T-helper 17 cell (primary cell): ENCODE data around the gene LMO3. TPM values are rescaled to one million over a fixed set of nuclear protein-coding genes. Genes with fewer than 3 reads are reported as not detected.

Experiments
- ATAC-seq: fragments of 150-1000 bp; cut with Tn5 transposase; 2 replicates; pipeline ENCODE4 v1.10.0; 2021; ENCODE audit warnings: mild to moderate bottlenecking, moderate library complexity
- DNase-seq, 3 donors: peaks; one replicate each; pipeline versions ENCODE4 v3.0.0 to v3.0.0-alpha.2; 2020 to 2021
- H3K9me3 ChIP-seq: one replicate; pipeline ENCODE4 v1.7.0; 2013; ENCODE audit warnings: low read length, mild to moderate bottlenecking; ENCODE audit not compliant: control insufficient read depth, poor library complexity, severe bottlenecking
- H3K27ac Mint-ChIP-seq: one replicate; pipeline ENCODE4 v1.8.0; 2022; ENCODE audit warnings: mild to moderate bottlenecking, moderate library complexity, mixed read lengths
- H3K27me3 Mint-ChIP-seq: one replicate; pipeline ENCODE4 v1.8.0; 2022; ENCODE audit warnings: mixed read lengths
- H3K36me3 Mint-ChIP-seq: one replicate; pipeline ENCODE4 v1.8.0; 2022; ENCODE audit warnings: low read depth, mixed read lengths
- H3K4me1 Mint-ChIP-seq: one replicate; pipeline ENCODE4 v1.8.0; 2022; ENCODE audit warnings: mild to moderate bottlenecking, mixed read lengths
- H3K4me3 Mint-ChIP-seq: one replicate; pipeline ENCODE4 v1.8.0; 2022; ENCODE audit warnings: mild to moderate bottlenecking, moderate library complexity, mixed read lengths
- total RNA-seq, 4 donors: library from RNA in 2 of 4; stranded (reverse) in 2 of 4; gene quantifications; one replicate each; pipeline ENCODE4 v1.2.3 and lab custom pipeline; 2022 to 2026

LMO3 gene
- total RNA-seq (not detected), total RNA-seq (lab: John Stamatoyannopoulos, UW) (0 to 0.12 reads per million in 2 donors)

DNA sequence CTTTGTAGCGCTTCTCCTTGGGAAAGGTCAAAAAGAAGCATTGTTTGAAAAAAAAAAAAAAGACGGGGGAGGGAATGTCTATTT lies at the start of gene LMO3:
LMO3 (minus strand) TSS at position 46 of the 84 bp plus-strand sequence. CDS start 5,302 bp downstream, outside the sequence.
- Mint-ChIP-seq H3K4me3 (no peak within 1 kb of the TSS), H3K27ac (no peak within 1 kb of the TSS), H3K27me3 (peaks cover 12% of the 10 kb centered on the region), H3K4me1 (no peaks in the 10 kb centered on the region), H3K36me3 (no peaks in the 10 kb centered on the region)
- no peak for DNase-seq
- no peaks in the 10 kb centered on the region for H3K9me3 ChIP-seq
- ATAC-seq: no peak

DNA sequence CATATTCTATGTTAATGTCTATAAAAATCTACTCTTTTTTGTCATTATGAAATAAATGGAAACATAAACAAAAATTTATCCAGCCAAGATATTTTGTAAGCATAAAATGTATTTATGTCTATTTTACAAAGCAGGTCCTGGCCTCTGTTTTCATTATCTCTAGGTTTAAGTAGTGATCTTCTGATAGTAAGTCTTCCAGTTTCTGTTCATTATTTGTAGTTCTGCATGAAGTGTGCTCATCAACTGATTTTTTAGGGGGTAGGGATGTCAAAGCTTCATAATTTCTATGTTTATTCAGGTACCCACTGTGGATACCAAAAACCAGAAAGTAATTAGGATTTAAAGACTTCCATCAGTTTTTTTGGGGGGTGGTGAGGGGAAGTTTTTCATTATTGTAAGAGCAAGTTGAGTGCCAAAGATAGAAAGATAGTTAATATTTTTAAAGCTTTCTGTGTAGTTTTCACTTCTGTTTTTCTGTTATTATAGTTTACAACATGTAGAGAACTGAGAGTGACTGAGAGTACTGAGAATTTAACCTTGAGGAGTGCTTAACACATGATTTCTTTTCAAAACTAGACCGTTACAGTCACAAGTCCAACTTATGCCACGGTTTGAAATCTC lies 30.6 kb upstream of the LMO3 start:
- ATAC-seq: no peak
- no peaks in the 10 kb centered on the region for H3K9me3 ChIP-seq
- DNase-seq: no peak
- no peaks in the 10 kb centered on the region for H3K36me3 Mint-ChIP-seq
- no peaks in the 10 kb centered on the region for H3K4me1 Mint-ChIP-seq
- H3K27ac Mint-ChIP-seq: no peak overlapping the region
- no peaks in the 10 kb centered on the region for H3K27me3 Mint-ChIP-seq
- no peak overlapping the region for H3K4me3 Mint-ChIP-seq

- H3K4me3 Mint-ChIP-seq: no peak overlapping the region
- DNase-seq (no peak), ATAC-seq (no peak)
- no peaks in the 10 kb centered on the region for H3K36me3 Mint-ChIP-seq
- no peak overlapping the region for H3K27ac Mint-ChIP-seq
- H3K4me1 Mint-ChIP-seq: no peaks in the 10 kb centered on the region
- H3K9me3 ChIP-seq: no peaks in the 10 kb centered on the region
- H3K27me3 Mint-ChIP-seq: no peaks in the 10 kb centered on the region
Observed at GRCh38 chr12:16634786-16635185, 28.8 kb upstream of the LMO3 start.

DNA sequence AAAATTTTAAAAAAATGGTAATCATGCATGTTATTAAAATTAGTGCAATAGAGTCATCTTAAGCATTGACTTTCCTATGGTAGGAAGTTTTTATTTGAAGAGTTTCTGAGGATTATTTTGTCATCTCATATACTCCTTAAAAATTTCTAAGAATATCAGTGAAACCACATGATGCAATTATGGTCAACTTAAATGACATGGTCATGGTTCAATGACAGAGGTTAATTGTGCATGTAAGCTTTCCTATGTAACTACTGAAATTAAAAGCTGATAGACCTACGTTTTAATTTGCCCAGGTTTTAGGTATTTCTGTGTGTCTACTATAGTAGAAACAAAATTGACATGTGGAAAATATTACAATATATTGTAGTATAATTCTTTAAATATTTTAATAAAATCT lies 21.0 kb upstream of the LMO3 start:
- H3K27ac Mint-ChIP-seq: no peak overlapping the region
- no peaks in the 10 kb centered on the region for H3K27me3 Mint-ChIP-seq
- H3K4me1 Mint-ChIP-seq: no peaks in the 10 kb centered on the region
- H3K9me3 ChIP-seq: no peaks in the 10 kb centered on the region
- no peaks in the 10 kb centered on the region for H3K36me3 Mint-ChIP-seq
- DNase-seq (no peak), ATAC-seq (no peak)
- H3K4me3 Mint-ChIP-seq: no peak overlapping the region

DNA sequence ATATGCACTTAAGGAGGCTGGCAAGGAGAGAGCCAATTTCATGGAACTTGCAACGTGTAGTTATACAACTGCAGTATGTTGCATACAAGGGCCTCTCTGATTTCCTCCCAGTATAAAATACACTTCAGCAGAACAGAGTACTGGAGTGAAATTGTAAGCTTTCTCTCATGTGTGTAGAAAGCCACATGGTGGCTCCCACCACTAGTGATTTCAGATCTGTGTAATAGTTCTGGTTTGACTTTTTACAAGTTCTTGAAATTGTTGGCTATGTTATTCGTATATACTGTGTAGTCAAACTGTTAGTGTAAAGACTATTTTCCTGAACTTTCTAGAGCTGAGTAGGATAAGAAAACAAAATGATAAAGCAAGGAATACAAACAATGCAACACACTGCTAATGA lies 16.4 kb upstream of the LMO3 start:
- Mint-ChIP-seq H3K36me3 (no peaks in the 10 kb centered on the region), H3K27ac (no peak overlapping the region), H3K27me3 (no peaks in the 10 kb centered on the region), H3K4me3 (no peak overlapping the region), H3K4me1 (no peaks in the 10 kb centered on the region)
- ATAC-seq (no peak), DNase-seq (no peak)
- no peaks in the 10 kb centered on the region for H3K9me3 ChIP-seq

GRCh38 chr12:16619537-16619936 lies 13.6 kb upstream of the LMO3 start:
- no peaks in the 10 kb centered on the region for H3K9me3 ChIP-seq
- Mint-ChIP-seq H3K27me3 (no peaks in the 10 kb centered on the region), H3K4me1 (no peaks in the 10 kb centered on the region), H3K27ac (no peak overlapping the region), H3K36me3 (no peaks in the 10 kb centered on the region), H3K4me3 (no peak overlapping the region)
- no peak for DNase-seq
- no peak for ATAC-seq

GRCh38 chr12:16618256-16618655 lies 12.3 kb upstream of the LMO3 start:
- Mint-ChIP-seq H3K27ac (no peak overlapping the region), H3K4me1 (no peaks in the 10 kb centered on the region), H3K27me3 (no peaks in the 10 kb centered on the region), H3K4me3 (no peak overlapping the region), H3K36me3 (no peaks in the 10 kb centered on the region)
- ATAC-seq (no peak), DNase-seq (no peak)
- no peaks in the 10 kb centered on the region for H3K9me3 ChIP-seq

DNA sequence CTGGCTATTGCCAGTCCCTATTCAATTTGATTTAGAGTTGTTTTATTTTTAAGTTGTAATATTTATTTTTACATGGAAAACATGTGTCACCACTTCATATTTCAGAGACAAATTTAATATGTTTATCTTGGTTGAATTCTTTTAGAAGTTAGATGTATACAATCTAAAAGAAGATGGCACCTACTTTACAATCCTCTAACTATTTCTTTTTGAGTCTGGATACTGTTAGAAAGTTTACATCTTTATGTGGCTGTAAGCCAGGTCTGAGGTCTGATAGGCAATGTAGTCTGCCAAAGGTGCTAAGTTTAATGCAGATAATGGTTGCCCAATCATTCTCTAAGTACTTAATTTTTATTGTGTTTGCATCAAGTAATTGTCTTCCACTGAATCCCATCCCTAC lies 7.2 kb upstream of the LMO3 start:
- DNase-seq: no peak
- no peak for ATAC-seq
- Mint-ChIP-seq H3K27ac (no peak overlapping the region), H3K36me3 (no peaks in the 10 kb centered on the region), H3K4me3 (no peak overlapping the region), H3K4me1 (no peaks in the 10 kb centered on the region), H3K27me3 (no peaks in the 10 kb centered on the region)
- H3K9me3 ChIP-seq: no peaks in the 10 kb centered on the region

DNA sequence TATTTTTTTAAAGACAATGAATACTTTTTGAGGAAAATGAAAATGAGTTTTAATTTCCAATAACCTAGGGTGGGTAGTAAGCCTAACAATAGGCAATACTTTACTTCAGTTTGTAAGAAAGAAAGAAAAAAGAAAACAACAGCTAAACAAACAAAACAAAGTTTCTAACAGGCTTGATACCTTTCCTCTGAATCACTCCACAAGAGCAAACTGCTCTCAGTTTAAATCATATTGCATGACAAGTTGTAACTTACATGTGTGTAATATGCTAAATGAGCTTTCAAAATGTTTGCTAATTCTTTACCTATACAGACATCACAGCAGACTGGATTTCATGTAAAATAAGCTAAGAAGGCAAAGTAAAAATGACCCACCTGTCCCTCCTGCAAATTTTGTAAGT lies 6.7 kb upstream of the LMO3 start:
- H3K4me3 Mint-ChIP-seq: no peak overlapping the region
- no peaks in the 10 kb centered on the region for H3K9me3 ChIP-seq
- no peak for ATAC-seq
- DNase-seq: no peak
- H3K27me3 Mint-ChIP-seq: no peaks in the 10 kb centered on the region
- no peak overlapping the region for H3K27ac Mint-ChIP-seq
- no peaks in the 10 kb centered on the region for H3K36me3 Mint-ChIP-seq
- no peaks in the 10 kb centered on the region for H3K4me1 Mint-ChIP-seq

- Mint-ChIP-seq H3K27ac (no peak overlapping the region), H3K4me3 (no peak overlapping the region), H3K36me3 (no peaks in the 10 kb centered on the region)
Observed at GRCh38 chr12:16611146-16611545, 5.2 kb upstream of the LMO3 start.

GRCh38 chr12:16610743-16611142 lies 4.8 kb upstream of the LMO3 start:
- H3K4me1 Mint-ChIP-seq: no peaks in the 10 kb centered on the region
- peaks cover 3% of the 10 kb centered on the region for H3K27me3 Mint-ChIP-seq
- no peak overlapping the region for H3K27ac Mint-ChIP-seq
- H3K4me3 Mint-ChIP-seq: no peak overlapping the region
- ATAC-seq: no peak
- H3K9me3 ChIP-seq: no peaks in the 10 kb centered on the region
- H3K36me3 Mint-ChIP-seq: no peaks in the 10 kb centered on the region
- DNase-seq: no peak

More at GRCh38 chr12:16611146-16611545, 5.2 kb upstream of the LMO3 start:
- Mint-ChIP-seq H3K4me1 (no peaks in the 10 kb centered on the region), H3K27me3 (no peaks in the 10 kb centered on the region)
- ATAC-seq (no peak), DNase-seq (no peak)
- no peaks in the 10 kb centered on the region for H3K9me3 ChIP-seq

DNA sequence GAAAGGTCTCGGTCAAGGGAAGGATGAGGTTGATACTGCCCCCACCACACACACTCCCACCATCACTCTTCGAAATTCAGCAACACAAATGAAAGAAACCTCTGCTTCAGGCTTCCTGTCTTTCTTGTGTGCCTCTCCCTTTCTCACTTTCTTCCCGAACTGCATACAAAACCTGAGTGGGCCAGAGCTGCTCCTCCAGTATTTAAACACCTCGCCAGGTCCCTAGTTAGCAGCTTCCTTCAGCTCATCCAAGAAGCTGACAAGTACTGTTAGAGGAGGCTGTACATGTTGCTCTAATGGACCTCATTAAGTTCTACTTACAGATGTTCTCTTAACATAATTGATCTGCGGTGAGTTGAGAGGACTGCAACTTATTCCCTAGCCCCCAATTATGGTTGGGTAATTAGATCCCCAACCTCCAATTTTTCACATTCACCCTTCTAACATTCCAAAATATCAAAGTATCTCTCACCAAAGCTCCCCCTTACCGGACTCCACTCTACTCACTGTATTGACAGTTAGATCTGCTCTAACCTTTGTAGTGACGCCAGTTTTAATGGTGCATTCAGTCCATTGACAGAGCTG lies 4.1 kb upstream of the LMO3 start:
- H3K27ac Mint-ChIP-seq: no peak overlapping the region
- DNase-seq (no peak), ATAC-seq (no peak)

DNA sequence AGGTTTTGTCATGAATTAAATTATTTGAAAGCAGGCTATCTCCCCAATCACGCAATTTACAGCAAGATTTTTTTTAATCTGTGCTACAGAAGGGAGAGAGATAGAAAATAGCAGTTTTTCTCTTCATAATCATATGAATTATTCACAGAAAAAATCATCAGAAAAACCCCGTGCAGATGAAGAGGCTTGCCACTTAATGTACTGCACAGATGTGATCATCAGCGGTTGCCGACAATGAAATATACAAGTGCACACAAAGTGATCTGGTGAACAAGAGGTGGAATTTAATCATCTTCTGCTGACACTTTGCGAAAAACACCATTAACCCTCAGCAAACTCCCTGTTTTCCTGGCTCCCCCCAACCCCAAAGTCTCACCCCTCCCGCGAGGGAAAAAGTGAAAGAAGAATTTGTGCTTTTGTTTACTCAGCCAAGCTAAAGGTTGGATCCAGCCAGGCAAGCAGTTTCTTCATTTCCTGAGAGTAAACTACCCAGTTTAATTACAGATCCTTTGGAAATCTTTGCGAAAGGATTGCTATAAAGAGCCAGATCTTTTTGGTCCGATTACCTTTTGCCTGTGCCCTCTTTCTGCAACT lies 3.1 kb upstream of the LMO3 start:
- H3K27me3 Mint-ChIP-seq: peaks cover 12% of the 10 kb centered on the region
- DNase-seq (no peak), ATAC-seq (no peak)
- H3K36me3 Mint-ChIP-seq: no peaks in the 10 kb centered on the region
- H3K27ac Mint-ChIP-seq: no peak overlapping the region
- no peaks in the 10 kb centered on the region for H3K4me1 Mint-ChIP-seq
- H3K9me3 ChIP-seq: no peaks in the 10 kb centered on the region
- H3K4me3 Mint-ChIP-seq: no peak overlapping the region

More for the DNA sequence above, 4.1 kb upstream of the LMO3 start:
- H3K9me3 ChIP-seq: no peaks in the 10 kb centered on the region
- Mint-ChIP-seq H3K36me3 (no peaks in the 10 kb centered on the region), H3K27me3 (peaks cover 5% of the 10 kb centered on the region), H3K4me1 (no peaks in the 10 kb centered on the region), H3K4me3 (no peak overlapping the region)
